ENCODE data around the gene CBX7.
A peak's percentile ranks its signal among the peaks of the same experiment; 100 is the strongest.

The CBX7 gene

DNA sequence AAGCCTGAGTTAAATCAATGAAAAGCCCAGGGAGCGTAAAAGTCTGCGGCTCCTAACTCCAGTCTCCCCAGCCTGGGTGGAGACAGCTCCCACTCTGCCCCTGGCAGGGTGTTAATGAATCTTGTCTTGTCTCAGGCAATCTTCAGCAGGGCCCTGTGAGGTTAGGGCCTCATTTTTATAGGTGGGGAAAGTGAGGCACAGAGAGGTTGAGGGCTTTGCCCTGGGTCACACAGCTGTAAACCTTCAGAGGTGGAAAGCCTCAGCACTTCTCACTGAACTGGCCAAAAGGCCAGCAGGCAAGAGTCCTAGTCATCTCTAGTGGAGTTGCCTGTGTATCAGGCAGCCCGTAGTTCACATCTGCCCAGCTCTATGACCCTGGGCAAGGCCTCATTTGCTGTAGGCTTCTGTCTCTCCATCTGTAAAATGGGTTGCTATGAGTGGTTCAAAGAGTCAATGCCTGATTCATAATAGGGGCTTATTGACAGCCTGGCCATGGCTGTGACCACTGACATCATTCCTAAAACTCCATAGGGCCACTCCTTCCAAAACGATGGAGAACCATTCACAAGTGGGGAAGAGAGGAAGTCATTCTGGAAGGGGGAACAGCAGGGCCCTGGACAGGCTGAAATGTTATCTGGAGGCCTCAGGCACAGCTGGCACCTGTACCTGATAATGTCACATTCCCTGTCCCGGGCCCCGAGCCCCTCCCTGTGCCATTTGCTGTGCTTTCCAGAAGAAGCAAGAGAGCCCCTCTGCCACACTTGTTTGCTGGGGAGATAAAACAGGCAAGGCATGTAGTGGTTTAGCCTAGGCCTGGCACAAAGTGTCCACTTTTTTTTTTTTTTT is 6.0 kb downstream of the CBX7 start:
- no peak for DNase-seq

DNA sequence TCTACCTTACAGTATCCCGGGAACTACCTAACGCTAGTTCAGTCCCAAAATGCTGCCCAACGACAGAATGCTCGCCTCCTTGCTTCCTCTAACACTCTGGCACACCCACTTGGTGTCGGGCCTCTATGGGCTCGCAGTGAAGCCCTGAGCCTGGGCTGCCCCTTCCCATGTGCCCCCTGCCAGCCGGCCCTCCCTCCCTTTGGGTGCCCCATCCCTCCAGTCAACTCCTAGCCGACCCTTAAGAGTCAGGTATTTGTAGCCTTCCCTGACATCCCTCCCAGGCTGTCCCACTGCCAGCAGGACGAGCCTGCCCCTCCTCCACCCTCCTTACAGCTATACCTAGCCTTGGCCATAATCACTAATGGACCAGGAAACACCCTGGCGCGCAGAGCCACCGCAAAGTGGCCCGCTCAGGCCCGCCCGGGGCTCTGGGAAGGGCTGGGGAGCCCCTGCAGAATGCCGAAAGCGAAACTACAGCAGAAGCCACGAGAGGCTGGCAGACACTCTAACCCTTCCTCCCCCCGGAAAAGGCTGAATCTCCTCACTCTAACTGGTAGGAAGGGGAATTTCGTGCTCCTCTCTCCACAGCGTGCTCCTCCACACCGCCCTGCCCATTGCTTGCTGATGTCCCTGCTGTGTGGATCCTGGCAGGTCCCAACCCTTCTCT is 8.2 kb downstream of the CBX7 start:
- DNase-seq: peak; percentile 24

- no peak for DNase-seq
Observed at GRCh38 chr22:39142088-39142680, 10.3 kb downstream of the CBX7 start.

DNA sequence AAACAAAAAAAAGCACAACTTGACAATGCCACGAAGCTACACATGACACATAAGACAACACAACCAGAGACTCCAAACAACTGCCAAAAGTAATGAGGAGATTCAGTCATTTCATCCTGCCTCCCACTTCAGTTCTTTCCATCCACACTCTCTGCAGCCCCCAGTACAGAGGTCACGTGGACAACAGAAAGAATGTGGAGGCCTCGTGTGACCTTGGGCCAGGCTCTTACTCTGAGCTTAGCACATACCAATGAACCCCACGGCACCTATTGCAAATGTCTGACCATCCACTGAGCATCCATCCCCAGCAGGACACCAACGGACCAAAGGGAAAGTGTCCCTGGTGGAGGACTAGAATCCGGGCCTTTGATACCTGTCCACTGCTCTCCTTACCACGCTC is 12.5 kb downstream of the CBX7 start:
- no peak for DNase-seq

- no peak for DNase-seq
Observed at GRCh38 chr22:39138357-39138997, 14.0 kb downstream of the CBX7 start.

DNA sequence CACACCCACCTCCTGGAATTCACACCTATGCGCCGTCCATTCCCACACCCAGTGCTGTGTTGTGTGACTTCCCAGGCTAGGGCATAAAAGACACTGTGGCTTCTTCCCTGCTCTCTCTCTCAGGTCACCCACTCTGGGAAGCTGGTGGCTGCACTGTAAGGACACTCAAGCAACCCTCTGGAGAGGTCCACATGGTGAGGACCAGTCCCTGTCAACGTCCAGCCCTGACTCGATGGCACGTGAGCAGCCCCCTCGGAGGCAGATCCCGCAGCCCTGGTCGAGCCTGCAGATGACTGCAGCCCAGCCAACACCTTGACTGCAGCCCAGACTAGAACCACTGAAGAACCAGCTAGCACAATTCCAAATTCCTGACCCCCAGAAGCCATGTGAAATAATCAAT is 16.2 kb downstream of the CBX7 start:
- no peak for DNase-seq

- DNase-seq: peak; percentile 43
Observed at GRCh38 chr22:39135092-39135896, 17.2 kb downstream of the CBX7 start.

GRCh38 chr22:39134366-39135091 is 18.0 kb downstream of the CBX7 start:
- no peak for DNase-seq

DNA sequence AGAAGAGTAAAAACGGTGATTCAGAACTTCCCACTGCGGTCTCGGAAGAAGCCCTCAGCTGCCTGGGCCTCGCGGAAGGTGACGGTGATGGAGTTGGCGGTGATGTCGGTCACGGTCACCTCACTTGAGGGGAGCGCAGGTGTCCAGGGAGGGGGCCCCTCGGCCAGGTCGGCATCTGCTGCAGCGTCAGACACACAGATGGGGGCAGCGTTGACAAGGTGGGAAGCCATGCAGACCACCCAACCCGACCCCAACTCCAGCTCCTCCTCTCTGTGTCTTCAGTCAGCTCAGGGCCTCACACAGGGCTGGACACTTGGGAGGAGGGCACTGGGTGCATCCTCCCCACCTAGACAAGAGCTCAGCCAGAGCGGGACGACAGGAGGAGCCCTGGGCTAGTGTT is 18.6 kb downstream of the CBX7 start:
- no peak for DNase-seq

- no peak for DNase-seq
Observed at GRCh38 chr22:39132871-39133524, 19.5 kb downstream of the CBX7 start.

GRCh38 chr22:39132281-39132680 is 20.2 kb downstream of the CBX7 start:
- no peak for DNase-seq

DNA sequence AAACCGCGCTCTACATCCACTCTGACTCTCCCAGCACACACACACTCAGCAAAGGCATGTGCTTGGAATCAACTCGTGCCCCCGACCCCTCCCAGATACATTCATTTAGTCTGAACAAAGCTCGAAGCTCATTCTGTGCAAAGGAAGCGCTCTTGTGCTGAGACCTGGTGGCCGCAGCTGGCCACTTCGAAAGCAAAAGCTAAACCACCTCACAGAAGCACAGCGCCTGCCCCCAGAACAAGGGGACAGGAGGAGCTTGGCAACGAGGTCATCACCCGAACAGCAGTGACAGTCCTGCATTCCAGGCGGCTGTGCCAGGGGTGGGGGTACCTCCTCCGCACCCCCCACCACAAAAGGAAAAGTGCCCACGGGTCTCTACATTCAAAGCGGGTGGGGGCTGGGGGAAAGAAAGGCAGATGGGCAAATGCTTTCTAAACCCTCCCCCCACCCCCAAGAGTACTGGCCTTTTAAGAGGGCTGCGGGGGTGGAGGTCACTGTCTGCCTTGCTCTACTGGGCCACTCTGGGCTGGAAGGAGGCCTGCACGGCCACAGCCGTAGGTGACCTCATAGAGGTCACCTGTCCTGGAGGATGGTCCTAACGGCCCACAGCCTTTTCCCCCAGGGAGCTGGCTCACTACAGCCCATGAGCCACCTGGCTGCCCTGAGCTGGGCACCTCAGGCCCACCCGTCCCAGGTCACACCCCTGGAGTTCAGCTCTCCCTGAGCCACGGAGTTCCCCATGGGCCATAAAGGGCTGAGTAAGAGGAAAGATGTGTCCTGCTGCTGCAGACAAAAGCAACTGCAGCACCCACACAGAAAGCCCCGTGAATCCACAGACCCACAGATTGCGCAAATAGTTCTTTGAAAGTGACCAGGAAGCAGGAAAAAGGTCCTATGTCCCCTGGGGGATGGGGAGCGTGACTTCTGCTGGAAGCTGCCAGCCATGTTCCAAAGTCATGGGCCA is 21.3 kb downstream of the CBX7 start:
- DNase-seq: peak; percentile 12

DNA sequence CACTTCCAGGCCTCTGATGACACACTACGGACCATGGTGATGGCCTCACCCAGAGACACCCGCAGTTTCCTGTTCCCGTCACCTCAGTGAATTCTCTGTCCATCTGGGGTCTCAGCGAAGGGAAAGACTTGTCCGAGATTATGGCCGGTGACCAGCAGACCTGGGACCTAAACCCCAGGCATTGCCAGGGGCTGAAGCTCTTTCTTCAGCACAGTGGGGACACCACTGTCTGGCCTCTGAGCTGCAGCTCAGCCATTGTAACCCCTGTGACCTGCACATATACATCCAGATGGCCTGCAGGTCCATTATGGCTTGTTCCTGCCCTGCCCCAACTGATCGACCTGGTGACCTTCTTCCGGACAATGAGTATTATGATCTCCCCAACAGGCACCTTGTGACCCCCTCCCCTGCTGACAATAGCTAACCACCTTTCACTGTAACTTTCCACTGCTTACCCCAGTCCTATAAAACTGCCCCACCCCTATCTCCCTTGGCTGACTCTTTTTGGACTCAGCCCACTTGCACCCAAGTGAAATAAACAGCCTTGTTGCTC is 22.3 kb downstream of the CBX7 start:
- no peak for DNase-seq

- no peak for DNase-seq
Observed at GRCh38 chr22:39129746-39130145, 22.7 kb downstream of the CBX7 start.

GRCh38 chr22:39129081-39129480 is 23.4 kb downstream of the CBX7 start:
- no peak for DNase-seq

DNA sequence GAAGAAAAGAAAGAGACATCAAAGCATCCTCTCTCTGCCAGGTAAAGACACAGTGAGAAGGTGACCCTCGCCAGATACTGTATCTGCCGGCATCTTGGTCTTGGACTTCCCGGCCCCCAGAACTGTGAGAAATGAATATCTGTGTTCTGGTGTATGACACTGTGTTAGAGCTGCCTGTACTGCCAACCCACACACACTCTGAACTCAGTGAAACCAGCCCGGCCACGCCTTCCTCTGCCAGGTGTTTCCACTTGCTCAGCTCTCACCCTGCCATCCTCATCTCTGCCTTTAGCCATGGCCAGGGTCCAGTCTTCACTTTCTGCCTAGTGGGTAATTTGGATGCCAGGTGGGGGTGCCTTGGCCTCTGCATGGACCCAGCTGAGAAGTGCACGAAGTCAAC is 24.0 kb downstream of the CBX7 start:
- DNase-seq: no peak

- DNase-seq: no peak
Observed at GRCh38 chr22:39125622-39126021, 26.9 kb downstream of the CBX7 start.

DNA sequence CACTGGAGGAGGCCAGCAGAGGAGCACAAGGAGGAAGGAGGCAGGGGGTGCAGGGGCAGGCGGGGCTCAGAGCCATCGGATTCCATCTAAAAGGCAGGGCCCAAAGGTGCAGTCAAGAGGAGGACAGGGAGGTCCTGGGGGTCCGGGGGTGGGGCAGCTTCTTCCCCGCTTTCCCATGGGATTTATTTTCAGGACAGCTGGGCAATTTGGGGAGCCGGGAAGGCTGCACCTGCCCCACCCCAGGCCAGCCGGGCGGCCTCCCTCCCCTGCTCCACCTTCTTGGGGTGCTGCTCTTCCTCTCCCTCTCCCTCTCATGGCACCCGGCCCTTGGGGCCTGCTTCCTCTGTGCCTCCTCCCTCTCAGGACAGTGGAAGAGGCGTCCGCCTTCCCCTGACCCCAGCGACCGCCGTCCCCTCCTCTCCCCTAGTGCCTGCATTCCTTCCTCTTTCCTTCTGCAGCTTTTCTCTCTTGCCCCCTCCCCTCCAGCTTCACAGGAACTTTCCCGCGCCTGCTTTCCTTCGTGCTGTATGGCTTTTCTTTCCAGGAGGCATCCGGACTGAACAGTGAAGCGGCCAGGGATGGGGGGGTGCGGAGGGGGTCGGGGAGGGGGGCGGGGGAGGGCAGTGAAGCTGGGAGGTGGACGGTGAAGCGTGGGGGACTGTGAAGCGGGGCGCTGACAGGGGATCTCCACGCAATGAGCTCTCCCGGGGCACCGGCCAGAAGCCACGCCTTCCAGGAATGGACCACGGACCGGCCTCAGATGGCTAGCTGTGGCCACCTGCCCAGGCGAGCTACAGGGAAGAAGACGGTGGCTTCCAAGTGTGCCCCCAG is 28.5 kb downstream of the CBX7 start:
- no peak for DNase-seq

Measured in fibroblast of upper back skin (primary cell).